ENCODE results near the gene LSM3. TPM values are rescaled to one million over a fixed set of nuclear protein-coding genes. Genes with fewer than 3 reads are reported as not detected.

The LSM3 gene
- polyA plus RNA-seq (2012; ENCODE audit: insufficient read depth, insufficient read length), result 45.3 TPM

- DNase-seq (ENCODE audit: low read depth, low spot score), result peak; percentile 98
These were observed at the start of gene LSM3, which contains the start of gene XPC for GRCh38 chr3:14178247-14179113. Gene LSM3, plus strand, starts transcription at chr3:14178817. Its CDS starts 44 bp downstream, at chr3:14178861. Gene XPC, minus strand, starts transcription at chr3:14178601. Its CDS starts 33 bp downstream, at chr3:14178568.

GRCh38 chr3:14129296-14129695, 49.3 kb upstream of the LSM3 start:
- DNase-seq (ENCODE audit: low read depth, low spot score), result no peak
- H3K4me3 ChIP-seq (ENCODE audit: low read length), result no peak overlapping the region

More at GRCh38 chr3:14178247-14179113, at the start of gene LSM3, which contains the start of gene XPC:
- peak within 1 kb of the TSS; percentile 98 for H3K4me3 ChIP-seq (ENCODE audit: low read length)

GRCh38 chr3:14130230-14130629, 48.4 kb upstream of the LSM3 start:
- DNase-seq (ENCODE audit: low read depth, low spot score), result no peak
- no peak overlapping the region for H3K4me3 ChIP-seq (ENCODE audit: low read length)

GRCh38 chr3:14130707-14131106, 47.9 kb upstream of the LSM3 start:
- no peak overlapping the region for H3K4me3 ChIP-seq (ENCODE audit: low read length)
- no peak for DNase-seq (ENCODE audit: low read depth, low spot score)

- H3K4me3 ChIP-seq (ENCODE audit: low read length), result no peak overlapping the region
These were observed 47.5 kb upstream of the LSM3 start for GRCh38 chr3:14131134-14131533.

GRCh38 chr3:14132120-14132519, 46.5 kb upstream of the LSM3 start:
- no peak overlapping the region for H3K4me3 ChIP-seq (ENCODE audit: low read length)
- DNase-seq (ENCODE audit: low read depth, low spot score), result no peak

More at GRCh38 chr3:14131134-14131533, 47.5 kb upstream of the LSM3 start:
- no peak for DNase-seq (ENCODE audit: low read depth, low spot score)

- H3K4me3 ChIP-seq (ENCODE audit: low read length), result no peak overlapping the region
- DNase-seq (ENCODE audit: low read depth, low spot score), result no peak
These were observed 45.9 kb upstream of the LSM3 start for GRCh38 chr3:14132689-14133088.

- DNase-seq (ENCODE audit: low read depth, low spot score), result no peak
- H3K4me3 ChIP-seq (ENCODE audit: low read length), result no peak overlapping the region
These were observed 45.3 kb upstream of the LSM3 start for GRCh38 chr3:14133188-14133800.

GRCh38 chr3:14133876-14134275, 44.7 kb upstream of the LSM3 start:
- DNase-seq (ENCODE audit: low read depth, low spot score), result no peak
- H3K4me3 ChIP-seq (ENCODE audit: low read length), result no peak overlapping the region

- DNase-seq (ENCODE audit: low read depth, low spot score), result no peak
- no peak overlapping the region for H3K4me3 ChIP-seq (ENCODE audit: low read length)
These were observed 44.3 kb upstream of the LSM3 start for GRCh38 chr3:14134291-14134690.

- DNase-seq (ENCODE audit: low read depth, low spot score), result no peak
- H3K4me3 ChIP-seq (ENCODE audit: low read length), result no peak overlapping the region
These were observed 43.0 kb upstream of the LSM3 start for GRCh38 chr3:14135581-14135980.

GRCh38 chr3:14137004-14137403, 41.6 kb upstream of the LSM3 start:
- DNase-seq (ENCODE audit: low read depth, low spot score), result no peak

GRCh38 chr3:14137445-14137844, 41.2 kb upstream of the LSM3 start:
- DNase-seq (ENCODE audit: low read depth, low spot score), result no peak

More at GRCh38 chr3:14137004-14137403, 41.6 kb upstream of the LSM3 start:
- H3K4me3 ChIP-seq (ENCODE audit: low read length), result no peak overlapping the region

GRCh38 chr3:14138109-14138877, 40.3 kb upstream of the LSM3 start:
- no peak overlapping the region for H3K4me3 ChIP-seq (ENCODE audit: low read length)
- DNase-seq (ENCODE audit: low read depth, low spot score), result no peak

More at GRCh38 chr3:14137445-14137844, 41.2 kb upstream of the LSM3 start:
- no peak overlapping the region for H3K4me3 ChIP-seq (ENCODE audit: low read length)

- no peak overlapping the region for H3K4me3 ChIP-seq (ENCODE audit: low read length)
- no peak for DNase-seq (ENCODE audit: low read depth, low spot score)
These were observed 39.5 kb upstream of the LSM3 start for GRCh38 chr3:14138878-14139655.

- no peak for DNase-seq (ENCODE audit: low read depth, low spot score)
- H3K4me3 ChIP-seq (ENCODE audit: low read length), result no peak overlapping the region
These were observed 38.8 kb upstream of the LSM3 start for GRCh38 chr3:14139771-14140170.

GRCh38 chr3:14140668-14141067, 37.9 kb upstream of the LSM3 start:
- H3K4me3 ChIP-seq (ENCODE audit: low read length), result no peak overlapping the region
- no peak for DNase-seq (ENCODE audit: low read depth, low spot score)

GRCh38 chr3:14141144-14141543, 37.5 kb upstream of the LSM3 start:
- no peak overlapping the region for H3K4me3 ChIP-seq (ENCODE audit: low read length)
- DNase-seq (ENCODE audit: low read depth, low spot score), result no peak

All from Jurkat, Clone E6-1 (cell line).